Rectal smooth muscle tissue (tissue), 1 donor: ENCODE data around the gene MBD3L4.
A peak's percentile ranks its signal among the peaks of the same experiment; 100 is the strongest.
"Not testable (repeated sequence)": the region's sequence is repeated elsewhere in the genome, so short reads cannot be mapped to it uniquely, and the experiment has no call there.

Experiments used
- H3K27ac ChIP-seq: one replicate; pipeline ENCODE4 v1.7.0; 2013; ENCODE audit warnings: low read depth, low read length, inconsistent platforms
- H3K27me3 ChIP-seq: one replicate; pipeline ENCODE4 v1.7.0; 2013; ENCODE audit warnings: low read length; ENCODE audit not compliant: control insufficient read depth, insufficient read depth
- H3K36me3 ChIP-seq: one replicate; pipeline ENCODE4 v1.7.0; 2013; ENCODE audit warnings: low read length; ENCODE audit not compliant: control insufficient read depth, insufficient read depth
- H3K4me1 ChIP-seq: one replicate; pipeline ENCODE4 v1.7.0; 2013; ENCODE audit warnings: low read length; ENCODE audit not compliant: control insufficient read depth, insufficient read depth
- H3K4me3 ChIP-seq: one replicate; pipeline ENCODE4 v1.7.0; 2013; ENCODE audit warnings: low read length
- H3K9ac ChIP-seq: one replicate; pipeline ENCODE4 v1.7.0; 2013; ENCODE audit warnings: low read length

MBD3L4 gene

GRCh38 chr19:7040079-7040478, at the start of gene MBD3L4:
Gene MBD3L4, minus strand, starts transcription at chr19:7040179. Its CDS starts 35 bp downstream, at chr19:7040144.
- H3K4me1 ChIP-seq, H3K27me3 ChIP-seq, H3K27ac ChIP-seq, H3K4me3 ChIP-seq, H3K36me3 ChIP-seq, H3K9ac ChIP-seq: not testable (repeated sequence)

- no peak overlapping the region for H3K27ac ChIP-seq
- no peak overlapping the region for H3K4me3 ChIP-seq
- no peaks in the 10 kb centered on the region for H3K27me3 ChIP-seq
- H3K4me1 ChIP-seq, result no peaks in the 10 kb centered on the region
- H3K9ac ChIP-seq, result no peak overlapping the region
- H3K36me3 ChIP-seq, result peaks cover 8% of the 10 kb centered on the region
Observed at GRCh38 chr19:7088999-7089398, 49.0 kb upstream of the MBD3L4 start.

- peaks cover 58% of the 10 kb centered on the region for H3K36me3 ChIP-seq
- no peaks in the 10 kb centered on the region for H3K4me1 ChIP-seq
- H3K27ac ChIP-seq, result no peak overlapping the region
- no peaks in the 10 kb centered on the region for H3K27me3 ChIP-seq
- no peak overlapping the region for H3K4me3 ChIP-seq
- H3K9ac ChIP-seq, result no peak overlapping the region
Observed at GRCh38 chr19:7083076-7083956, 43.3 kb upstream of the MBD3L4 start.

- no peak overlapping the region for H3K27ac ChIP-seq
- H3K4me3 ChIP-seq, result no peak overlapping the region
- H3K27me3 ChIP-seq, result no peaks in the 10 kb centered on the region
- H3K9ac ChIP-seq, result no peak overlapping the region
- no peaks in the 10 kb centered on the region for H3K4me1 ChIP-seq
- H3K36me3 ChIP-seq, result peaks cover 80% of the 10 kb centered on the region
Observed at GRCh38 chr19:7078008-7078407, 38.0 kb upstream of the MBD3L4 start.

GRCh38 chr19:7076151-7076550, 36.2 kb upstream of the MBD3L4 start:
- Histone ChIP-seq H3K27ac (no peak overlapping the region), H3K9ac (no peak overlapping the region), H3K4me1 (no peaks in the 10 kb centered on the region), H3K36me3 (peaks cover 71% of the 10 kb centered on the region), H3K4me3 (no peak overlapping the region), H3K27me3 (no peaks in the 10 kb centered on the region)

- H3K36me3 ChIP-seq, result peaks cover 57% of the 10 kb centered on the region
- no peak overlapping the region for H3K27ac ChIP-seq
- H3K9ac ChIP-seq, result no peak overlapping the region
- H3K4me3 ChIP-seq, result no peak overlapping the region
- no peaks in the 10 kb centered on the region for H3K27me3 ChIP-seq
- H3K4me1 ChIP-seq, result peaks cover 5% of the 10 kb centered on the region
Observed at GRCh38 chr19:7074705-7075282, 34.8 kb upstream of the MBD3L4 start.

- no peak overlapping the region for H3K27ac ChIP-seq
- H3K36me3 ChIP-seq, result peaks cover 40% of the 10 kb centered on the region
- no peaks in the 10 kb centered on the region for H3K27me3 ChIP-seq
- no peak overlapping the region for H3K4me3 ChIP-seq
- H3K9ac ChIP-seq, result no peak overlapping the region
- H3K4me1 ChIP-seq, result peaks cover 5% of the 10 kb centered on the region
Observed at GRCh38 chr19:7072541-7072940, 32.6 kb upstream of the MBD3L4 start.

- H3K27me3 ChIP-seq, result no peaks in the 10 kb centered on the region
- peak overlapping the region; percentile 83 for H3K9ac ChIP-seq
- peak overlapping the region; percentile 87 for H3K4me3 ChIP-seq
- H3K27ac ChIP-seq, result peak overlapping the region; percentile 79
- H3K36me3 ChIP-seq, result peaks cover 16% of the 10 kb centered on the region
- peaks cover 5% of the 10 kb centered on the region for H3K4me1 ChIP-seq
Observed at GRCh38 chr19:7069904-7070226, 29.9 kb upstream of the MBD3L4 start.

- Histone ChIP-seq H3K9ac (peak within 1 kb of the TSS; percentile 83), H3K27me3 (no peaks in the 10 kb centered on the region), H3K36me3 (peaks cover 11% of the 10 kb centered on the region), H3K4me3 (peak within 1 kb of the TSS; percentile 87), H3K4me1 (peaks cover 5% of the 10 kb centered on the region), H3K27ac (peak within 1 kb of the TSS; percentile 79)
Observed at GRCh38 chr19:7069042-7069903, 29.3 kb upstream of the MBD3L4 start, which contains the start of gene ZNF557. Gene ZNF557, plus strand, starts transcription at chr19:7069703. Its CDS starts 5,372 bp downstream, at chr19:7075075.

GRCh38 chr19:7068599-7068998, 28.6 kb upstream of the MBD3L4 start:
- peaks cover 10% of the 10 kb centered on the region for H3K36me3 ChIP-seq
- H3K27ac ChIP-seq, result no peak overlapping the region
- peaks cover 5% of the 10 kb centered on the region for H3K4me1 ChIP-seq
- no peak overlapping the region for H3K9ac ChIP-seq
- H3K27me3 ChIP-seq, result no peaks in the 10 kb centered on the region
- H3K4me3 ChIP-seq, result no peak overlapping the region

- H3K27ac ChIP-seq, result no peak overlapping the region
- H3K36me3 ChIP-seq, result peaks cover 6% of the 10 kb centered on the region
- peaks cover 5% of the 10 kb centered on the region for H3K4me1 ChIP-seq
- no peak overlapping the region for H3K4me3 ChIP-seq
- no peak overlapping the region for H3K9ac ChIP-seq
- no peaks in the 10 kb centered on the region for H3K27me3 ChIP-seq
Observed at GRCh38 chr19:7067716-7068115, 27.7 kb upstream of the MBD3L4 start.

GRCh38 chr19:7067122-7067521, 27.1 kb upstream of the MBD3L4 start:
- not testable (repeated sequence) for H3K4me1 ChIP-seq, H3K27ac ChIP-seq, H3K36me3 ChIP-seq, H3K9ac ChIP-seq, H3K27me3 ChIP-seq, H3K4me3 ChIP-seq
